ENCODE results near the gene KCNK17. TPM values are rescaled to one million over a fixed set of nuclear protein-coding genes. Genes with fewer than 3 reads are reported as not detected.

Gene KCNK17
- total and polyA plus RNA-seq, 9 of the 15 experiments (the other 6 are each of a cell fraction or from before 2014, with no cell fraction given) = not detected

DNA sequence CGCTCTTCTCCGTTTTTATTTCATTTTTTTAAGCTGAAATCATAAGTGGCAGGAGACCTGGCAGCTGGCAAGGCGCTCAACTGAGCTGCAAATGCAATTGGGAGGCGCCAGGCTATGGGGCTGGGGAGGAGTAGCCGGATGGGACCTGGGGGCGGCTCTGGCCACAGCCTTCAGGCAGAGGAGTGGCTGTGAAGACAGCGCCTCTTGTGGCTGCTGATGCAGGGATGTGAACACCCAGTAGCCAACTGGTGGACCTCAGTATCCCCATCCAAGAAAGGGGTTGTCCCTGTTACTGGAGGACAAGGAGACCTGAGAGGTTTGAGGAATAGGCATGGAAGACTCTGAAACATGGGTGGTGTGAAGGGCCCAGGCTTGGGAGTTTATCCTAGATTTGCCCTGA lies 12.6 kb downstream of the KCNK17 start:
- 4% methylated on average over 7 of the region's 7 CpGs for WGBS (ENCODE audit: insufficient coverage, low coverage, missing lambda C conversion rate)
- peak; percentile 86 for FAIRE-seq
- no TSS peak for BruUV-seq (replicated peaks)
- Histone ChIP-seq H3K27me3 (ENCODE audit: control insufficient read depth in 2 of 2, insufficient read depth in 2 of 2, low read length in 2 of 2) (peaks cover 35 to 67% of the 10 kb centered on the region in 2 experiments), H3K4me3 (no peak overlapping the region), H3K9me1 (ENCODE audit: control insufficient read depth, insufficient read depth, low read length) (peaks cover 7% of the 10 kb centered on the region), H3K4me1 (replicated peaks in 1 of 2; ENCODE audit: control insufficient read depth in 2 of 2, insufficient read depth in 2 of 2, low read length in 2 of 2) (peaks cover 0 to 17% of the 10 kb centered on the region in 2 experiments; a peak in 3 of 5 replicates), H2AFZ (ENCODE audit: low read depth, low read length) (no peak overlapping the region), H3K4me2 (ENCODE audit: insufficient read depth, low read length) (no peak overlapping the region), H3K79me2 (ENCODE audit: control insufficient read depth, insufficient read depth, low read length) (no peaks in the 10 kb centered on the region), H4K20me1 (replicated peaks; ENCODE audit: control insufficient read depth, insufficient read depth, low read length) (peaks cover 13% of the 10 kb centered on the region; the same call in 1 of the 2 replicates), H3K9me3 (replicated peaks; ENCODE audit: control insufficient read depth, insufficient read depth, low read depth, low read length) (no peaks in the 10 kb centered on the region), H3K36me3 (ENCODE audit: control insufficient read depth, insufficient read depth, low read length) (no peaks in the 10 kb centered on the region), H3K27ac (ENCODE audit: extremely low read depth, low read depth, low read length) (no peak overlapping the region), H3K9ac (ENCODE audit: insufficient read depth in 1 of 2, low read depth in 2 of 2, low read length in 2 of 2) (peak overlapping the region in 1 of 2 experiments; percentile 54; a peak in 1 of 4 replicates)
- ChIA-PET CTCF (ENCODE audit: low intra/inter-chr PET ratio) (interaction anchor here (0.7 to 4.0 kb wide), 3 partner anchors 135 to 200 kb away, joined by 3 to 84 read pairs (median 6); no protein-coding TSS in a partner anchor), POLR2A (interaction anchor here (1.0 kb wide), 1 partner anchor 120 kb away, joined by 3 read pairs; no protein-coding TSS in a partner anchor)
- DNase-seq (ENCODE audit: extremely low read depth in 1 of 4, low spot score in 3 of 4) = peak; percentile 81 to 91 (median 88)
- peak; percentile 91 for ATAC-seq
- in situ Hi-C loops (cut with MboI) = loop anchor here (5.0 kb wide), 2 partner anchors 134 to 429 kb away; no protein-coding TSS in a partner anchor
- intact Hi-C loops (cut with micrococcal nuclease) = loop anchor here (1.0 to 5.0 kb wide), 3 partner anchors 73 to 328 kb away; partner anchors contain the start of gene KCNK5
- no peak for TF ChIP-seq ZFPM2 (CRISPR knock-in tag; IDR thresholded peaks at IDR 0.05)
- no peak for TF ChIP-seq MTA3 (IDR thresholded peaks at IDR 0.05; ENCODE audit: borderline replicate concordance)
- TF ChIP-seq GATAD2A (IDR thresholded peaks at IDR 0.05) = no peak
- TF ChIP-seq, protein P1, sequence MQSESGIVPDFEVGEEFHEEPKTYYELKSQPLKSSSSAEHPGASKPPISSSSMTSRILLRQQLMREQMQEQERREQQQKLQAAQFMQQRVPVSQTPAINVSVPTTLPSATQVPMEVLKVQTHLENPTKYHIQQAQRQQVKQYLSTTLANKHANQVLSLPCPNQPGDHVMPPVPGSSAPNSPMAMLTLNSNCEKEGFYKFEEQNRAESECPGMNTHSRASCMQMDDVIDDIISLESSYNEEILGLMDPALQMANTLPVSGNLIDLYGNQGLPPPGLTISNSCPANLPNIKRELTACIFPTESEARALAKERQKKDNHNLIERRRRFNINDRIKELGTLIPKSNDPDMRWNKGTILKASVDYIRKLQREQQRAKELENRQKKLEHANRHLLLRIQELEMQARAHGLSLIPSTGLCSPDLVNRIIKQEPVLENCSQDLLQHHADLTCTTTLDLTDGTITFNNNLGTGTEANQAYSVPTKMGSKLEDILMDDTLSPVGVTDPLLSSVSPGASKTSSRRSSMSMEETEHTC (IDR thresholded peaks at IDR 0.05) = no peak
- TF ChIP-seq MED1 (CRISPR knock-in tag; IDR thresholded peaks at IDR 0.05; ENCODE audit: borderline replicate concordance) = no peak
- TF ChIP-seq MAFG (tag; conservative IDR thresholded peaks at IDR 0.05) = no peak
- no peak for TF ChIP-seq NR2C2 (CRISPR knock-in tag; IDR thresholded peaks at IDR 0.05)
- TF ChIP-seq NR2C2 (tag; IDR thresholded peaks at IDR 0.05) = no peak
- TF ChIP-seq, protein P2, sequence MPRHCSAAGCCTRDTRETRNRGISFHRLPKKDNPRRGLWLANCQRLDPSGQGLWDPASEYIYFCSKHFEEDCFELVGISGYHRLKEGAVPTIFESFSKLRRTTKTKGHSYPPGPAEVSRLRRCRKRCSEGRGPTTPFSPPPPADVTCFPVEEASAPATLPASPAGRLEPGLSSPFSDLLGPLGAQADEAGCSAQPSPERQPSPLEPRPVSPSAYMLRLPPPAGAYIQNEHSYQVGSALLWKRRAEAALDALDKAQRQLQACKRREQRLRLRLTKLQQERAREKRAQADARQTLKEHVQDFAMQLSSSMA (CRISPR knock-in tag; IDR thresholded peaks at IDR 0.05) = no peak
- no peak for TF ChIP-seq ZNF347 (CRISPR knock-in tag; IDR thresholded peaks at IDR 0.05; ENCODE audit: low read depth)
- TF ChIP-seq, protein P3, sequence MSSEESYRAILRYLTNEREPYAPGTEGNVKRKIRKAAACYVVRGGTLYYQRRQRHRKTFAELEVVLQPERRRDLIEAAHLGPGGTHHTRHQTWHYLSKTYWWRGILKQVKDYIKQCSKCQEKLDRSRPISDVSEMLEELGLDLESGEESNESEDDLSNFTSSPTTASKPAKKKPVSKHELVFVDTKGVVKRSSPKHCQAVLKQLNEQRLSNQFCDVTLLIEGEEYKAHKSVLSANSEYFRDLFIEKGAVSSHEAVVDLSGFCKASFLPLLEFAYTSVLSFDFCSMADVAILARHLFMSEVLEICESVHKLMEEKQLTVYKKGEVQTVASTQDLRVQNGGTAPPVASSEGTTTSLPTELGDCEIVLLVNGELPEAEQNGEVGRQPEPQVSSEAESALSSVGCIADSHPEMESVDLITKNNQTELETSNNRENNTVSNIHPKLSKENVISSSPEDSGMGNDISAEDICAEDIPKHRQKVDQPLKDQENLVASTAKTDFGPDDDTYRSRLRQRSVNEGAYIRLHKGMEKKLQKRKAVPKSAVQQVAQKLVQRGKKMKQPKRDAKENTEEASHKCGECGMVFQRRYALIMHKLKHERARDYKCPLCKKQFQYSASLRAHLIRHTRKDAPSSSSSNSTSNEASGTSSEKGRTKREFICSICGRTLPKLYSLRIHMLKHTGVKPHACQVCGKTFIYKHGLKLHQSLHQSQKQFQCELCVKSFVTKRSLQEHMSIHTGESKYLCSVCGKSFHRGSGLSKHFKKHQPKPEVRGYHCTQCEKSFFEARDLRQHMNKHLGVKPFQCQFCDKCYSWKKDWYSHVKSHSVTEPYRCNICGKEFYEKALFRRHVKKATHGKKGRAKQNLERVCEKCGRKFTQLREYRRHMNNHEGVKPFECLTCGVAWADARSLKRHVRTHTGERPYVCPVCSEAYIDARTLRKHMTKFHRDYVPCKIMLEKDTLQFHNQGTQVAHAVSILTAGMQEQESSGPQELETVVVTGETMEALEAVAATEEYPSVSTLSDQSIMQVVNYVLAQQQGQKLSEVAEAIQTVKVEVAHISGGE (CRISPR knock-in tag; IDR thresholded peaks at IDR 0.05) = no peak
- TF ChIP-seq ZSCAN32 (CRISPR knock-in tag; IDR thresholded peaks at IDR 0.05) = no peak
- no peak for TF ChIP-seq LEF1 (IDR thresholded peaks at IDR 0.05)
- TF ChIP-seq TOE1 (IDR thresholded peaks at IDR 0.05; ENCODE audit: borderline replicate concordance) = no peak
- TF ChIP-seq TOE1 (CRISPR knock-in tag; IDR thresholded peaks at IDR 0.05; ENCODE audit: borderline replicate concordance, low read depth) = no peak
- no peak for TF ChIP-seq IFI16 (CRISPR knock-in tag; IDR thresholded peaks at IDR 0.05)
- TF ChIP-seq BCOR (IDR thresholded peaks at IDR 0.05) = peak; percentile 49; the same call in 1 of the 2 replicates
- 0 out of 2 replicates have a peak, but pooled peaks have one; percentile 17 for TF ChIP-seq RB1 (IDR thresholded peaks at IDR 0.05; ENCODE audit: low read depth)

Measured in K562 (cell line).